Measurements from ENCODE around the gene THAP5.

DNA sequence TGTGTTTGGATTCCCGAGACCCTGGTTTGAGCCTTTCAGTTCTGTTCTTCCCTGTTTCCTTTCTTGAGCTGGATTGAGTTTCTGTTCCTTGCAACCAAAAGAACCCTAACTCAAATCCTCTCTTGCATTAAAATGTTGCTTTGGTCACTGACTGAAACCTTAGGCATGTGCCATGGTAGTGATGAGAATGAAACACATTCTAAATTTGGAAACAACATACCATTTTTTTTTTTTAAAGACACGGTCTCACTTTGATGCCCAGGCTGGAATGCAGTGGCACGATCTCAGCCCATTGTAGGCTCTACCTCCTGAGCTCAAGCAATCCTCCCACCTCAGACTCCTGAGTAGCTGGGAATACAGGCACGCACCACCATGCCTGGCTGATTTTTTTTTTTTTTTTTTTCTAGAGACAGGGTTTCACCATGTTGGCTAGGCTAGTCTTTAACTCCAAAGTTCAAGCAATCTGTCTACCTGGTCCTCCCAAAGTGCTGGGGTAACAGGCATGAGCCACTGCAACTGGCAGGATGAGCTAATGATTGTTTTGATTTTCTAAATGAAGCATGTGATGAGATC lies 8.4 kb downstream of the THAP5 start:
- TF ChIP-seq, protein P1, sequence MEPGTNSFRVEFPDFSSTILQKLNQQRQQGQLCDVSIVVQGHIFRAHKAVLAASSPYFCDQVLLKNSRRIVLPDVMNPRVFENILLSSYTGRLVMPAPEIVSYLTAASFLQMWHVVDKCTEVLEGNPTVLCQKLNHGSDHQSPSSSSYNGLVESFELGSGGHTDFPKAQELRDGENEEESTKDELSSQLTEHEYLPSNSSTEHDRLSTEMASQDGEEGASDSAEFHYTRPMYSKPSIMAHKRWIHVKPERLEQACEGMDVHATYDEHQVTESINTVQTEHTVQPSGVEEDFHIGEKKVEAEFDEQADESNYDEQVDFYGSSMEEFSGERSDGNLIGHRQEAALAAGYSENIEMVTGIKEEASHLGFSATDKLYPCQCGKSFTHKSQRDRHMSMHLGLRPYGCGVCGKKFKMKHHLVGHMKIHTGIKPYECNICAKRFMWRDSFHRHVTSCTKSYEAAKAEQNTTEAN (CRISPR knock-in tag; IDR thresholded peaks at IDR 0.05) = no peak
- TF ChIP-seq ZBTB21 (CRISPR knock-in tag; IDR thresholded peaks at IDR 0.05; ENCODE audit: borderline replicate concordance) = no peak
- TF ChIP-seq, protein P2, sequence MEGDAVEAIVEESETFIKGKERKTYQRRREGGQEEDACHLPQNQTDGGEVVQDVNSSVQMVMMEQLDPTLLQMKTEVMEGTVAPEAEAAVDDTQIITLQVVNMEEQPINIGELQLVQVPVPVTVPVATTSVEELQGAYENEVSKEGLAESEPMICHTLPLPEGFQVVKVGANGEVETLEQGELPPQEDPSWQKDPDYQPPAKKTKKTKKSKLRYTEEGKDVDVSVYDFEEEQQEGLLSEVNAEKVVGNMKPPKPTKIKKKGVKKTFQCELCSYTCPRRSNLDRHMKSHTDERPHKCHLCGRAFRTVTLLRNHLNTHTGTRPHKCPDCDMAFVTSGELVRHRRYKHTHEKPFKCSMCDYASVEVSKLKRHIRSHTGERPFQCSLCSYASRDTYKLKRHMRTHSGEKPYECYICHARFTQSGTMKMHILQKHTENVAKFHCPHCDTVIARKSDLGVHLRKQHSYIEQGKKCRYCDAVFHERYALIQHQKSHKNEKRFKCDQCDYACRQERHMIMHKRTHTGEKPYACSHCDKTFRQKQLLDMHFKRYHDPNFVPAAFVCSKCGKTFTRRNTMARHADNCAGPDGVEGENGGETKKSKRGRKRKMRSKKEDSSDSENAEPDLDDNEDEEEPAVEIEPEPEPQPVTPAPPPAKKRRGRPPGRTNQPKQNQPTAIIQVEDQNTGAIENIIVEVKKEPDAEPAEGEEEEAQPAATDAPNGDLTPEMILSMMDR (IDR thresholded peaks at IDR 0.05) = no peak
- TF ChIP-seq ELF4 (CRISPR knock-in tag; IDR thresholded peaks at IDR 0.05; ENCODE audit: low read depth) = no peak
- TF ChIP-seq, protein P3, sequence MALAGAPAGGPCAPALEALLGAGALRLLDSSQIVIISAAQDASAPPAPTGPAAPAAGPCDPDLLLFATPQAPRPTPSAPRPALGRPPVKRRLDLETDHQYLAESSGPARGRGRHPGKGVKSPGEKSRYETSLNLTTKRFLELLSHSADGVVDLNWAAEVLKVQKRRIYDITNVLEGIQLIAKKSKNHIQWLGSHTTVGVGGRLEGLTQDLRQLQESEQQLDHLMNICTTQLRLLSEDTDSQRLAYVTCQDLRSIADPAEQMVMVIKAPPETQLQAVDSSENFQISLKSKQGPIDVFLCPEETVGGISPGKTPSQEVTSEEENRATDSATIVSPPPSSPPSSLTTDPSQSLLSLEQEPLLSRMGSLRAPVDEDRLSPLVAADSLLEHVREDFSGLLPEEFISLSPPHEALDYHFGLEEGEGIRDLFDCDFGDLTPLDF (CRISPR knock-in tag; IDR thresholded peaks at IDR 0.05) = no peak
